HG02884 (cell line): ENCODE measurements around the gene TCOF1.

ENCODE experiments used
- ATAC-seq: cut with Tn5 transposase; IDR thresholded peaks from one replicate; pipeline ENCODE4 v1.9.1; 2021; ENCODE audit warnings: mild to moderate bottlenecking, moderate library complexity; ENCODE audit not compliant: unreplicated experiment

The TCOF1 gene

GRCh38 chr5:150347451-150347850, 10.0 kb upstream of the TCOF1 start:
- ATAC-seq: no peak

DNA sequence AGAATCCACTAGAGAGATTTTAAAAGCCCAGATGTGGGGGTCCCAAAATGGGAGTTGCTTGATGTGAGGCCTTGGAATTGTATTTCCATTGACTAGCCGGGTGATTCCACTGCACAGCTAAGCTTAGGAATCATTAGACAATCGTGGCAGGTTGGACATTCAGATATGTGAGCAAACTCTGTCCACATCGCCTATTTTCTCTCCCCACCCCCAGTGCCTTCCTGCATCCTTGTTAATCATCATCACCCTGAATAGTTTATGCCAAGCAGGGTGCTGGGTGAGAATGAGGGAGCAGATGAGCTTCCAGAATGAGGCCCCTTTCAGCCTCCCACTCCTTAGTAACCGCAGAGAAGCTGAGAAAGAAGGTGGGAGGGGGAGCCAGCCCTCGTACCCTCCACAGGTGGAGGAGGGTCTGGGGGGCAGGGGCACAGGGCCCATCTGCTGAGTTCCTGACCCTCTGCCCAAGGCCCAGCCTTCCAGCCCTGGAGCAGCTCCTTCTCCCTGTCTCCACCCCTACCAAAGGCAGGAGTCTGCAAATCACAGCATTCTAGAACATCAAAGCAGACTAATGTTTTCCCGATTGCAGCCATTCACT, 7.7 kb upstream of the TCOF1 start:
- ATAC-seq: no peak

DNA sequence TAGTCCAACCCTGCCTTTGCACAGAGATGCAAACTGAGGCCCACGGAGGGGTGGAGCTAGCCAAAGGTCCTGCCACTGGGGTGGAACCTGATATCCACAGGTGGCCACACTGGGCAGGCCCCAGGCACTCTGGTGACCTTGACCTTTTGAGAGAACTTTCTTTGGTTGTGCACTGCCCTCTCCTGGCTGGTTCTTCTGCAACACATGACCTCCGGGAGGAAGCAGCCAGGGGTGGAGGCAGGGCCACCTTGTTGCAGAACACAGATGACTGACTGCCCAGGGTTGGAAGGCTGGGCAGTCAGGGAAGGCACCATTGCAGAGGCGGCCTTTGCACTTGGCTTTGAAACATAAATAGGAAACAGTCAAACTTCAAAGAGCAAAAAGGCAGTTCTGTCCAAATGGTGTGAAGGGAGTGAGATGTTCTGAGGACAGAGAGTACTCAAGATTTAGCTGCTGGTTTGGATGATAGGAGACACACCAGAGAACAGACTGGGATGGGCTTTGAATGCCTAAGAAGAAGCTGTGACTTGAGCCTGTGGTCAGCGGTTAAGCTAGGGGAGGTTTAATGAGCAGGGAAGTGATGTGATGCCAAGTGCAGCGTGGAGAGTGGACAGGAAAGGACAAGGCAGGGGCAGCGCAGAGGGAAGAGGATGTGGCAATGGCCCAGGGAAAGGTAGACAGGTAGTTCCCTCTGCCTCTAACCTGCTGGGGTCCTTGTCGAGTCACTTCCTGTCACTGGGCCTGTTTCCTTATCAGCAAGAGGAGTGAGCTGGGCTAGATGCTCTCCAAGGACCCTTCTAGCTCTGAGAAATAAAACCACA, 6.8 kb upstream of the TCOF1 start:
- ATAC-seq: peak; percentile 89

GRCh38 chr5:150352244-150353031, 5.1 kb upstream of the TCOF1 start:
- no peak for ATAC-seq

GRCh38 chr5:150353032-150353675, 4.3 kb upstream of the TCOF1 start:
- ATAC-seq: no peak

GRCh38 chr5:150355791-150356190, 1.7 kb upstream of the TCOF1 start:
- no peak for ATAC-seq

DNA sequence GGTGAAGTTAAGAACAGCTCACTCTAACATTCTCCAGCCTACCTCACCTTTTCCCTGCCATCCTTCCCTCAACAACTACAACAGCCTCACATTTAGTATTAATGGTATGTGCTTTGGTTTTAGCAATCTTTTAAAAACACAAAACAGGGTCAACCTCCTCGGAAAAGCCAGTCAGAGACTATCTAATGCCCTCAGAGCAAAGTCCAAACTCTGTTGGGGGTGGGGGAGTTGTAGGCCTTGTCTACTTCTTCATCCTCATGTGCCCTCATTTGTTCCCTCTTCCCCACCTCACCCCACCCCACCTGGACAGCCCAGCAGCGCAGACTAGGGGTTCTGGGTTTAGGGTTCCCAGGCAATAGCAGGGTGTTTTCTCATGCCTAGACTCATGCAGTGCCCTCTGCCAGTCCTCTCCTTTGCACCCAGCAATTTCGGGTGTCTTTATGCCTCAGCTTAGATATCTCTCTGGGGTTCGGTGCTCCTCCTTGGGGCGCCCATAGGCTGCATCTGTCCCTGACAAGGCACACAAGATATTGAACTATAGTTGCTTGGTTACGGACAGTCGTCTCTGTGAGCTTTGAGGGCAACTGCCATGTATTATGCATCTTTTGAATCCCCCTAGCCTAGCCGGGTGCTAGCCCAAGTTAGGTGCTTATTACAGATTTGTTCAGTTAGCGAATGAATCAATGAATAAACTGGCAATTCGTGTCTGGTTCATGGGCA, 762 bp upstream of the TCOF1 start:
- ATAC-seq: no peak

- ATAC-seq: no peak
Observed at GRCh38 chr5:150358261-150359095, 981 bp downstream of the TCOF1 start.

DNA sequence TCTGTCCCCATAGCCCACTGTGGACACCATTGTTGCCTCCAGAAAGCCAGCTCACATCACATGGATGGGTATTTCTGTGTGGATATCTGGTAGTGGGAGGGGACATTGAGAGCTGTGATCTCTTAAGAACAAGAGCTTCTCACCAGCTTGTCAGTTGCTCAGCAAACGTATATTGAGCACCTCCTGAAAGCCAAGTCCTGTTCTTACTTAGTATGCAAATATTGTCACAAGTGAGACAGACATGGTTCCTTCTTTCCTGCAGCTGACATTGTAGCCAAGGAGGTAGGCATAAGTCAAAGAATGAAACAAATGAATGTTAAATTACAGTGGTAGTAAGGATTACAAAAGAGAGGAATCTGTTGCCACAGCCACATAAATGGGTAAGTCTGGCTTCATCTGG, 3.8 kb downstream of the TCOF1 start:
- peak; percentile 38 for ATAC-seq

GRCh38 chr5:150363185-150363584, 5.7 kb downstream of the TCOF1 start:
- ATAC-seq: no peak

DNA sequence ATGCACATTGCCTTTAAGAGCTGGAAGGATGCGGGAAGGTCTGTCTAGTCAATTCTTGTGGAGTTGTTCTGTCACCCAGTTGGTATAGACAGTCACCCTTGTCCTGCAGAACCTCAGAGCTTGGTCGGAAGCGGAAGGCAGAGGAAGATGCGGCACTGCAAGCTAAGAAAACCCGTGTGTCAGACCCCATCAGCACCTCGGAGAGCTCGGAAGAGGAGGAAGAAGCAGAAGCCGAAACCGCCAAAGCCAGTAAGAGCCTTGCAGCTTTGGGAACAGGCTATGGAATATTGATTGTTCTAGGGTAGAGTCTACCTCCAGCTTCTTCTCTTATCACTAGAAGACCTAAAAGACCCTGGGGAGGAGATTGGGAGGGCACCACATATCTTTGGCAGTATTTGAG, 6.5 kb downstream of the TCOF1 start:
- ATAC-seq: no peak

DNA sequence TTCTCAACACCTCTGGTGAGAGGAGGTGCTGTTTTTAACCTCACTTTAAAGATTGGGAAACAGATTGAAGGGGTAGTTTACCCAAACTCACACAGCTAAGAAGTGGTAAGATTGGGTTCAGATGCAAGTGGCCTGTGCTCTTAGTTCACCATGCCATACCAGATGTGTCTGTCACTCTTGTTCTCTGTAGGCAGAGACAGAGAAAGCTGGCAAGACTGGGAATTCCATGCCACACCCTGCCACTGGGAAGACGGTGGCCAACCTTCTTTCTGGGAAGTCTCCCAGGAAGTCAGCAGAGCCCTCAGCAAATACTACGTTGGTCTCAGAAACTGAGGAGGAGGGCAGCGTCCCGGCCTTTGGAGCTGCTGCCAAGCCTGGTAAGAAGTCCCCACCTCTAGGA, 11.0 kb downstream of the TCOF1 start:
- ATAC-seq: no peak

DNA sequence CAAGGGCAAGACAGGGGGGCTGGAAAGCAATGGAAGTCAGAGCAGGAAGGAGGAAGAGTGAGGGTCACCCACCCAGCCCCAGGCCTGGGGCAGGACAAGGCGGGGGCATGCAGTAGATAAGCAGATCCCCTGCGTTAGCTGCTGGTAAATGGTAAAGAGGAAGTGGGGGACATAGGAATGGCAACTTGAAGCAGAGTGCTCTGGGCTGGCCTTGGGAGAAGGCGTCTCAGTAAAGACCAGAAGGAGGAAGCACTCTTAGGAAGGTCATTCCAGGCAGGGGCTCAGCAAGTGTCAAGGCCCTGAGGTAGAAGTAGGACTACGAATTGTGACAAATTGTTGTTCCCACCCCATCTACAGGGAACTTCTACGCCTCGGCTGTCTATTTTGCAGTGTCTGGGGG, 15.1 kb downstream of the TCOF1 start:
- no peak for ATAC-seq

GRCh38 chr5:150374651-150375050, 17.2 kb downstream of the TCOF1 start:
- no peak for ATAC-seq

GRCh38 chr5:150376799-150377771, 19.6 kb downstream of the TCOF1 start:
- ATAC-seq: no peak

- no peak for ATAC-seq
Observed at GRCh38 chr5:150377964-150378694, 20.6 kb downstream of the TCOF1 start.

- no peak for ATAC-seq
Observed at GRCh38 chr5:150384701-150385100, 27.2 kb downstream of the TCOF1 start.
